ENCODE measurements around the gene GABARAPL2. TPM values are rescaled to one million over a fixed set of nuclear protein-coding genes. Genes with fewer than 3 reads are reported as not detected.

GABARAPL2 gene
- polyA plus RNA-seq, 1 donor (not counting 4 experiments of a cell fraction or from before 2014, with no cell fraction given), result 95.8 TPM

DNA sequence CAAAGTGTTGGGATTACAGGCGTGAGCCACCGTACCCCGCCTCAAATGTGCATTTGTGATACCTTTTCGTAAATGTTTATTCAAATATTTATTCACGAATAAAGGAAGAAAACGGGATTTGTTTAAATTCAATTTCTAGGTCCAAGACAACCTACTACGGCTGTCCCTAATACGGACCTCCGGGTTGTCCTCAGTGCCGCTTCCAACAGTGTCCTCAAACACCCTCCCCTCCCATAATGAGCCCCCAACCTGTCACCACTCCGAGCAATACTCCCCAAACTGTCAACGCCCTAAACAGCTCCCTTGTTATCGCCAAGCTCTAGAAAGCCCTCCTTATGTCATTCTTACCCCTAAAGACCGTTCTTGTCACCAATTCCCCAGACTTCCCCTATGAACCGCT lies 539 bp upstream of the GABARAPL2 start:
- H3K36me3 ChIP-seq (ENCODE audit: control insufficient read depth in 2 of 2, extremely low read depth in 1 of 2, insufficient read depth in 2 of 2, low read length in 2 of 2), result peaks cover 8 to 26% of the 10 kb centered on the region in 2 experiments
- H3K4me2 ChIP-seq (ENCODE audit: control insufficient read depth, extremely low read depth, insufficient read depth, low read depth, low read length), result peak overlapping the region; percentile 96
- no peaks in the 10 kb centered on the region for H4K20me1 ChIP-seq (ENCODE audit: control insufficient read depth, extremely low read depth, insufficient read depth, low read length)
- no peaks in the 10 kb centered on the region for H3K9me1 ChIP-seq (ENCODE audit: control insufficient read depth, extremely low read depth, insufficient read depth, low read length)
- no peak for FAIRE-seq
- H3K9ac ChIP-seq (ENCODE audit: control insufficient read depth, extremely low read depth, insufficient read depth, low read length), result peak overlapping the region; percentile 88
- H3K27ac ChIP-seq (ENCODE audit: control insufficient read depth, insufficient read depth, low read length), result peak overlapping the region; percentile 91
- H3K27me3 ChIP-seq (ENCODE audit: control insufficient read depth, extremely low read depth, insufficient read depth, low read length), result no peaks in the 10 kb centered on the region
- H2AFZ ChIP-seq (ENCODE audit: control insufficient read depth, low read length), result peak overlapping the region; percentile 98
- dilution Hi-C loops (cut with MboI; ENCODE audit: extremely low pct_ligation_motif_present, low sequenced_read_pairs), result no loop called here
- H3K4me3 ChIP-seq (ENCODE audit: control insufficient read depth in 2 of 3, extremely low read depth in 1 of 3, insufficient read depth in 2 of 3, low read depth in 1 of 3, low read length in 3 of 3), result peak overlapping the region; percentile 91 to 98 (median 92)
- DNase-seq (ENCODE audit: low read depth, low spot score), result no peak
- no peaks in the 10 kb centered on the region for H3K9me3 ChIP-seq (ENCODE audit: control insufficient read depth, low read depth, low read length)
- peaks cover 20% of the 10 kb centered on the region for H3K79me2 ChIP-seq (ENCODE audit: control insufficient read depth, insufficient read depth, low read length)
- peaks cover 21% of the 10 kb centered on the region for H3K4me1 ChIP-seq (ENCODE audit: control insufficient read depth, extremely low read depth, insufficient read depth, low read length)
- TF ChIP-seq CTCF (optimal IDR thresholded peaks at IDR 0.05 in 1 of 3, IDR thresholded peaks at IDR 0.05 in 1 of 3, conservative IDR thresholded peaks at IDR 0.05 in 1 of 3; ENCODE audit: extremely low read depth in 1 of 3, insufficient read depth in 2 of 3, low read length in 3 of 3) (no peak), EZH2 (IDR thresholded peaks at IDR 0.05; ENCODE audit: low read length) (no peak)

DNA sequence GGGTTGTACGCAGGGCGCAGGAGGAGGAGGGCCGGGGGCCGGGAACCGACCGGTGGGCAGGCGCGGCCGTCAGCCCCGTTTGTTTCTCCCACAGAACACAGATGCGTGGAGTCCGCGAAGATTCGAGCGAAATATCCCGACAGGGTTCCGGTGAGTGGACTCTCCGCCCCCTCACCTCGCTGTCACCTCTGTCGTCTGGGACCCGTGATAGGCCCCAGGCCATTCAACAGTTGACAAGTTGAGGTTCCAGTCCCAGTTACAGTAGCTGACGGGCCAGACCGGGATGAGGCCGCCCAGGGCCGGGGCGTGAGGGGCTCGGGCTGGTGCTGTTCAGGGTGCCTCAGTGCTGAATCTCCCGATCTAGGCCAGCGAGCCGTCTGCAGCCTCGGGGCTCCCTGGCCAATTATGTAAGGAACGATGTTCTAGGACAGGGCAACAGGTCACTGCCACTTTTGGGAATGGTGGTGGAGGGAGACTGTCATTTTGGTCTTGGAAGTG lies 628 bp downstream of the GABARAPL2 start:
- Histone ChIP-seq H3K79me2 (ENCODE audit: control insufficient read depth, insufficient read depth, low read length) (peaks cover 20% of the 10 kb centered on the region), H3K27me3 (ENCODE audit: control insufficient read depth, extremely low read depth, insufficient read depth, low read length) (no peaks in the 10 kb centered on the region), H2AFZ (ENCODE audit: control insufficient read depth, low read length) (no peak overlapping the region), H4K20me1 (ENCODE audit: control insufficient read depth, extremely low read depth, insufficient read depth, low read length) (no peaks in the 10 kb centered on the region), H3K36me3 (ENCODE audit: control insufficient read depth in 2 of 2, extremely low read depth in 1 of 2, insufficient read depth in 2 of 2, low read length in 2 of 2) (peaks cover 8 to 26% of the 10 kb centered on the region in 2 experiments), H3K4me1 (ENCODE audit: control insufficient read depth, extremely low read depth, insufficient read depth, low read length) (peaks cover 21% of the 10 kb centered on the region), H3K4me3 (ENCODE audit: control insufficient read depth in 2 of 3, extremely low read depth in 1 of 3, insufficient read depth in 2 of 3, low read depth in 1 of 3, low read length in 3 of 3) (peak overlapping the region; percentile 91 to 98 (median 92)), H3K9me3 (ENCODE audit: control insufficient read depth, low read depth, low read length) (no peaks in the 10 kb centered on the region), H3K27ac (ENCODE audit: control insufficient read depth, insufficient read depth, low read length) (peak overlapping the region; percentile 91), H3K9ac (ENCODE audit: control insufficient read depth, extremely low read depth, insufficient read depth, low read length) (peak overlapping the region; percentile 88), H3K9me1 (ENCODE audit: control insufficient read depth, extremely low read depth, insufficient read depth, low read length) (no peaks in the 10 kb centered on the region), H3K4me2 (ENCODE audit: control insufficient read depth, extremely low read depth, insufficient read depth, low read depth, low read length) (peak overlapping the region; percentile 88)
- FAIRE-seq (no peak), DNase-seq (ENCODE audit: low read depth, low spot score) (no peak)
- TF ChIP-seq EZH2 (IDR thresholded peaks at IDR 0.05; ENCODE audit: low read length) (no peak), CTCF (optimal IDR thresholded peaks at IDR 0.05 in 1 of 3, IDR thresholded peaks at IDR 0.05 in 1 of 3, conservative IDR thresholded peaks at IDR 0.05 in 1 of 3; ENCODE audit: extremely low read depth in 1 of 3, insufficient read depth in 2 of 3, low read length in 3 of 3) (no peak)
- dilution Hi-C loops (cut with MboI; ENCODE audit: extremely low pct_ligation_motif_present, low sequenced_read_pairs), result no loop called here

Data from keratinocyte (primary cell).